HG02610 (cell line): ENCODE measurements around the gene PARVB.
A peak's percentile ranks its signal among the peaks of the same experiment; 100 is the strongest.

Experiments used
- ATAC-seq: cut with Tn5 transposase; IDR thresholded peaks from one replicate; pipeline ENCODE4 v1.9.1; 2021; ENCODE audit warnings: mild to moderate bottlenecking, moderate library complexity; ENCODE audit not compliant: unreplicated experiment

The PARVB gene

GRCh38 chr22:44179196-44179988 is 155.3 kb downstream of the PARVB start:
- ATAC-seq: no peak

GRCh38 chr22:44179989-44180705 is 156.0 kb downstream of the PARVB start:
- ATAC-seq: no peak

GRCh38 chr22:44180706-44181032 is 156.6 kb downstream of the PARVB start, which contains the start of gene PARVG:
TSS of gene PARVG (plus strand) at chr22:44180925. CDS start at chr22:44183330, 2,405 bp downstream.
- ATAC-seq: no peak

- no peak for ATAC-seq
These were observed 157.2 kb downstream of the PARVB start for GRCh38 chr22:44181033-44181911.

GRCh38 chr22:44181912-44182587 is 157.9 kb downstream of the PARVB start:
- no peak for ATAC-seq

GRCh38 chr22:44182588-44183286 is 158.6 kb downstream of the PARVB start:
- ATAC-seq: peak; percentile 34

- no peak for ATAC-seq
These were observed 159.1 kb downstream of the PARVB start for GRCh38 chr22:44183287-44183588.

- ATAC-seq: no peak
These were observed 159.9 kb downstream of the PARVB start for GRCh38 chr22:44184006-44184405.

GRCh38 chr22:44185237-44186120 is 161.4 kb downstream of the PARVB start:
- no peak for ATAC-seq

GRCh38 chr22:44186121-44186510 is 162.0 kb downstream of the PARVB start:
- ATAC-seq: no peak

GRCh38 chr22:44186737-44187136 is 162.6 kb downstream of the PARVB start:
- no peak for ATAC-seq

GRCh38 chr22:44187652-44188230 is 163.6 kb downstream of the PARVB start:
- ATAC-seq: no peak

GRCh38 chr22:44188316-44188715 is 164.2 kb downstream of the PARVB start:
- ATAC-seq: no peak

GRCh38 chr22:44188986-44189630 is 165.0 kb downstream of the PARVB start:
- ATAC-seq: no peak

- no peak for ATAC-seq
These were observed 166.4 kb downstream of the PARVB start for GRCh38 chr22:44190381-44190976.

GRCh38 chr22:44191036-44191454 is 166.9 kb downstream of the PARVB start:
- ATAC-seq: peak; percentile 47

- ATAC-seq: no peak
These were observed 168.2 kb downstream of the PARVB start for GRCh38 chr22:44192098-44192815.
